Stimulated activated CD8-positive, alpha-beta memory T cell treated with anti-CD3 and anti-CD28 coated beads, Interleukin-4, amount 100 ng/mL, for 24 hours (primary cell): ENCODE data around the gene ERI2.
A peak's percentile ranks its signal among the peaks of the same experiment; 100 is the strongest.

ENCODE experiments used
- DNase-seq: peaks from one replicate; pipeline ENCODE4 v3.0.0-alpha.2; 2020; ENCODE audit warnings: low read depth

ERI2 gene, protein sequence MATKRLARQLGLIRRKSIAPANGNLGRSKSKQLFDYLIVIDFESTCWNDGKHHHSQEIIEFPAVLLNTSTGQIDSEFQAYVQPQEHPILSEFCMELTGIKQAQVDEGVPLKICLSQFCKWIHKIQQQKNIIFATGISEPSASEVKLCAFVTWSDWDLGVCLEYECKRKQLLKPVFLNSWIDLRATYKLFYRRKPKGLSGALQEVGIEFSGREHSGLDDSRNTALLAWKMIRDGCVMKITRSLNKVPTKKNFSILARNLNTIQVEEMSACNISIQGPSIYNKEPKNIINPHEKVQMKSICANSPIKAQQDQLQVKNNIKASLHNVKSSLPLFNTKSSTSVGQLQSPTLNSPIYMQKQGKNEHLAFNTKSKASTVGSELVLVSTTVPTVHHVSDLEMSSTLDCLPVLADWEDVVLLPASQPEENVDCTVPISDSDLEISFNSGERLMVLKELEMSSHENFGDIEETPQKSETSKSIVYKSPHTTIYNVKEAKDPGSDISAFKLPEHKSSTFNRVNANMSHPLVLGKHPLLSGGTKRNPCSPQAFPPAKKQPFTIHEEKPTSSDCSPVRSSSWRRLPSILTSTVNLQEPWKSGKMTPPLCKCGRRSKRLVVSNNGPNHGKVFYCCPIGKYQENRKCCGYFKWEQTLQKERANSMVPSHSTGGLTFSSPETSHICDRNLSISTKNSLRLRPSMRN

DNA sequence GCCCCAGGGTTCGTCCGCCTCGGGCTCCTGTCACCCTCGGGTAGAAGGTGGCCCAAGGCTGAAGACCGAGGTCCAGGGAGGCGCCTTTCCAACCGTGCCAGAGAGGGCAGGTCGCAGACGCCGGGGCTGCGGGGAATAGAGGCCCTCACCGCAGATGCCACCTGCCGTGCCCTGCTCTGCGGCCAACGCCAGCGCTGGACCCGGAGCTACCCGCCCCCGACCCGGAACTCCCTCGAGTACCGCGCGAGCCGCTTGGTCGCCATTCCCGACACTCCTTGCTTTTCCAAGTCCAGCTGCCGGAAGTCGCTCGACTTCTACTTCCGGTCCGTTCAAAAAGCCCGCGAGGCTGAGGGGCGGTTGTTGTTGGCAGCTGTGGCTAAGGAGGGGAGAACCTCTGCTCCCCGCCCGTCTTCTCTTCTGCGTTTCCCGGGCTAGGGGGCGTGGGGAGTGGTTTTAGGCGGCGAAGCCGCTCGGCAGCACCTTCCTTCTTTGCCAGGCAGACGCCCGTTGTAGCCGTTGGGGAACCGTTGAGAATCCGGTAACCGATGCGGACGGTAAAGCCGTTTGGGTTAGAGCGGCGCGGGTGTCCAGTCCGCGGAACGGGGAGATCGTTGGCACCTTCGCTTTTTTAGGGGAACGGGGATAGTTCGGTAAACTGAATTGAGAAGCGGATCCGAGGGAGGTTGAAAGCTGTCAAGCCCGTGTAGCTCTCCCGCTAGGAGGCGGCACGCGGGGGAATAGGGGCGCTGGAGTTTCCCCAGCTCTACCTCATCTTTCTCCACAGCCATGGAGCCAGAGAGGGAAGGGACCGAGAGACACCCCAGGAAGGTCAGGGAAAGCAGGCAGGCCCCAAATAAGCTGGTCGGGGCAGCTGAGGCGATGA lies at the start of gene ERI2, which contains the start of gene REXO5:
TSS of gene ERI2 (minus strand) at position 305 of the 883 bp plus-strand sequence. CDS start at position 263, 42 bp downstream.
TSS of gene REXO5 (plus strand) at position 360 of the 883 bp plus-strand sequence. CDS start at position 787, 427 bp downstream.
- peak; percentile 70 for DNase-seq

DNA sequence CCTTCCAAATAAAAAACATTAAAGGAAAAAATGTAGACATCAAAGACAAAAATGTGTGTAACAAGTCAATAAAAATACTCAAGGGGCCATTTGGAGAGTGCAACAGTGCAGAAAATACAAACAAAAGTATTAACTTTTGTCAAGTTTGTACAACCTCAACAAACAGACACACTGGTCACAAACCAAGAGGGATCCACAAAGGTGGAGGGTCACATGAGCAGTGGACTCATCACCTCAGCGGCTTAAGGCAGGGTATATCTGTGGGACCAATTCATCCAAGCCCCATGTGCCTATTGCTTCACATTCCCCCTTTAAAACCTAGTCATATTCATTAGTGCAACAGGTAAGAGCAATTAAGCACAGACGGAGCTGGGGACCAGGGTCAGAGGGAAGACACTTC lies 48.7 kb upstream of the ERI2 start:
- no peak for DNase-seq

DNA sequence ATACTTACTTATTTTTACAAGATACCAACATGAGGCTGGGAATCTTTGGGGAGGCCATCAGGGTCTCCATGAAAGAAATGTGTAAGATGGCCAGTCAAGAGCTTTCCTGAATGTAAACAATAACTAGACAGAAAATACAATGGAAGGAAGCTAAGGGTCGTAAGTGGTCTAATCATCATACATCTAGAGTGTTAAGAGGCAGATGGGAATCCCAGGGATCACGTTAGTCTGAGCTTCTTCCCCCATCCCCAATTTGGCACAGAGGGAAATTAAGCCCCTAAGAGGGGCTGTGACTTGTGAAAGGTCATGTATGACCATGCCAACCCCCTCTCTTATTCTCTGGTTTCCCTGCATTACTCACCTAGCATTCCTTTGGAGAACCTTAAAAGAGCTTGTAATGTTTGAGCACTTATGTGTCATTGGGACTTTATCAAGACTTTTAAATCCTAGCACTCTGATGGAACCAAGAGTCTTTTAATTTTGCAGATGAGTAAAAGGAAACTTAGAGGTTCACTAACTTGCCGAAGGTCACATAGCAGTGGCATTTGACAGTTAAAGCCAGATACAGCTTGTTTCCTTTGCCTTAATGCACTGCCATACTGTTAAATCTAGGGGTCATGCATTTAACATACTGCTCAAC lies 47.8 kb upstream of the ERI2 start:
- DNase-seq = no peak

DNA sequence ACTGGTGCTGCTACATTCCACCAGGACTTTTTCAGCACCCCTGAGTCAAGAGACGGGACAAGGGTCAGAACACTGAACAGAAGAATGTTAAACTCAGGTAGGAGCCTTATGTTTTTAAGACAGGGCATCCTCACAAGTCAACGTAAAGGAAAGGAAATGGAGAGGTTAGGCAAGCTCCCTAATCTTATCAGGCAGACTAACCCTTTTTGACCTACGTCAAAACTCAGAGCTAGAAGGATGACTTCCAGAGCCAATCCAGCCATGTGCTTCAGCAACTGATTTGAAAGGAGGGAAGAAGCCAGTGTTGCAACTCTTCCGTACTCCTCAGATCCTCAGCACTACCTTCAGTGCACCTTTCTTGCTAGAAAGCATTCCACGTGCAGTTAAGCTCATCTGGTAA lies 46.9 kb upstream of the ERI2 start:
- DNase-seq = no peak

DNA sequence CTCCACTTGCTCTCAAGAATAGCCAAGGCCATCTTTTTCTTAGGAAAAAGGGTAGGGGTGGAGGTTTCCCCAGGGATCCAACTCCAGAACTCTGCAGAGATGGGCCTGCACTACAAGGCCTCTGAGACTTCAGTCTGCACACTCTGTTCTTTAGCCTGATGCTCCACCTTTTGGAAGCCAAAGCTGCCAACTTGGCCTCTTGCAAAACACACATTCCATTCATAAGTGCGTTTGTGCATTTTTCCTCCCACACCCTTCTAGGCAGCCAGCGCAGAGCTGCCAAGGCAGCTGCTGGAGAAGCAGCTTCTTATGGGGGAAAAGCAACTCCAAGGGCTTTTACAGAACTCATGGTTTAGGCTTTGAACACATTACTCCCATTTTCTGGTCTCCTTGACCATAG lies 45.3 kb upstream of the ERI2 start:
- no peak for DNase-seq

DNA sequence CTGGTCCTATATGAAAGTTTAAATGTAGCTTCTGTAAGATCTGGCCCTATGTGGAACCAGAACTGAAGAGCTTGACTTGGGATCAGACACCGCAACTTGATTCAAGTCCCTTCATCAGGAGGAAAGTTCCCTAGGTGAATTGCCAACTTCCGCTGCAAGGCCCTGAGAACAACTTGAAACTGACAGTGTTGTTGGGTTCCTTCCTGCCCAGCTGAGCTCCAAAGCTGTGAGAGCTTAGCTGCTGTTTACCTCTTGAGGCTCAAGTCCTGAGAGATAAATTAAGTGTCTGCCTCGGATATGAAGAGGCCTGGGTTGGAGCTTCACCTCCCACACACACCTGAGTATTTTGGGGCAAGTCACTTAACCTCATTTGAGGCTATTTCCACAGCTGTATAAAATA lies 44.7 kb upstream of the ERI2 start:
- DNase-seq = no peak

DNA sequence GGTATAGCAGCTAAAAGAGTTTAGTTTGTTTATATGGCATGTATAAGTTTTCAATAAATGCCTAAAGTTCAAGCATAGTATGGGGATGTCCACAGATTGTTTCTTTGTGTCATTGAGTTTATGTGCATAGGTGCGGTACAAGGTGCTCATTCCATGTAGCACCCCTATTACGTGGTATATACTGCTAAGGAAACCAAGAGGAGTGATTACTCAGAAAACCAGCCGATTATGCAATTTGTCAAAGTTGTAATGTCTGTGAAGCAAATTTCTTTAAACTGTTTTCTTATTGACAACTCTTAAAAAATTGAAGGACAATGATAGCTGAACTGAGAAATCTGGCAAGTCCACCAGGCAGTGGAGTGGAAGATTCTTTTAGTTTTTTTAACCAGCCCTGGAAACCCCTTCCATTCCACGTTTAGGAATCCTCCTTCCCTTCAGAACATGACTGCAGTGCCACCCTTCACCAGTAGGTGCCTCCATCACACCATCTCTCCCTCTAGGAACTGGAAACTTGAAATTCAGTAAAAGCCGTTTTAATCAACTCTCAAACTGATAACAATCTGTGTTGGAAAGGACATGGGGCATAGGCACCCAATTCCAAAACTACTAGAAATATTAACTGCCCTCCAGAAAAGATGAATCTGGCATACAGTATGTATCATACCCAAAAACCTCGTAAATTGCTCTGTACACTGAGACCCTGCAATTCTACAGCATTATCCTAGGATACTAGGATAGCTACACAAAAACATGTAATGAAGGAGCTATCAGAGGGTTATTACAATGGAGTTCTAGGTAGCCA lies 43.5 kb upstream of the ERI2 start:
- DNase-seq = peak; percentile 44

DNA sequence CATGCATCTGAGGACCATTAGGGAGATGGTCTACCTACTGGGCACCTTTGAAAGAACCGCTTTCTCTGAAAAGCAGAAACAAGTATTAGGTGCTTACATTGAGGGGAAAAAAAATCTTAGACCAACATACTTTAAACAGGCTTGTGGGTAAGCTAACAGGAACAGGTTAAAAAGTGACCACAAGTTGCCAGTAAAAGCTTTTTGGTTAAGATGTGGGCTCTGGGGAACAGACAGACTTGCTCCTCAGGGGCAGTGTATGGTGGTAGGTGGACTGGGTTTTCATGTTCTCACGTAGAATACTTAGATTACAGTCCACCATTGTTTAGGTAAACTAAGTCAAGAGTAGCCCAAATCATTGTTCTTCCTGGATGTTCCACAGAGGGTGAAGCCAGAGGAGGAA lies 41.3 kb upstream of the ERI2 start:
- DNase-seq = no peak

DNA sequence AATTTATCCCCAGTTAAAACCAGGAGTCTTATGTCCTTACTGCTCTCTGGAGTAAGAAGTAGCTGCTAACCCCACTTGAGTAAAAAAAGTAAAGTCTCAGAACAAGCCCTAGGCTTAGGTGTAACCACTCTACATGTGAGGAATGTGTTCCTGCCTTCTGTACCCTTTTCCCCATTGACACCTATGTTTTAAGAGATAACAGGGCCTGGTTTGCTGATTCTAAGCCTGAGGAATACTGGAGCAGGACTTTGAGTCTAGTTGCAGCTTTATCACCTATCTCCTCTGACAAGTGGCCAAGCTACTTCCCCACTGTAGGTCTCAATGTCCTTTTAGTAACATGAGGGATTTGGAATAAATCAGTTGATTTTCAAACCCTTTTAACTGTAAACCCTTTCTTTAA lies 40.3 kb upstream of the ERI2 start:
- no peak for DNase-seq

DNA sequence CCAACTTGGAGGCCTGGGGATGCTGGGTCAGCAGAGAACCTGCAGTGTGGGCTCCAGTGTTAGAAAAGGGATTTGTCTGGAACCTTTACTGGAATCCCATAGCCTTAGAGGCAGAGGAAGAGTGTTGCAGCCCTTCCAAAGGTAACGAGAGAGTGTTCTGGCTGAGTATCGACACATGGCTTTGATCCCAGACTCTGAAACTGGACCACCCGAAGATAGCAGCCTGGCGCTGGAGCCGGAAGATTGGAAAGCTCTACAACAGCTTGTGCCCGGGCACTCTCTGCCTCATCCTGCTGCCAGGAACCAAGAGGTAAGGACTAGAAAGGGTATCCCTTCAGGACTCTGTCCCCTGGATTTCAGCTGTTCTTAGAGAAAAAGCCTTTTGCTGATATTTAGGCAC lies 39.8 kb upstream of the ERI2 start:
- no peak for DNase-seq

DNA sequence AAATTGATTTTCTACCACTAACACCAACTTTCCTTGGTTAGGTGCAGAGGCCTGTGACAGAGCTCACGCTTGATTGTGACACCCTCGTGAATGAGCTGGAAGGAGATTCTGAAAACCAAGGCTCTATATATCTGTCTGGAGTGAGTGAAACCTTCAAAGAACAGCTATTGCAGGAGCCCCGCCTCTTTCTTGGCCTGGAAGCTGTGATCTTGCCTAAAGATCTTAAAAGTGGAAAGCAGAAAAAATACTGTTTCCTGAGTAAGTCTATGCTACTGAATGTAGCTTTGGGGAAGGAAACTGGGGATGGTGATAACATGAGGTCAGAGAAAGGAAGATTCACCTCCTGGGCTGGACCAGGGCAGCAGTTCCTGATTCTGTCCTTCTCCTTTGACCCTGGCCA lies 38.3 kb upstream of the ERI2 start:
- no peak for DNase-seq

DNA sequence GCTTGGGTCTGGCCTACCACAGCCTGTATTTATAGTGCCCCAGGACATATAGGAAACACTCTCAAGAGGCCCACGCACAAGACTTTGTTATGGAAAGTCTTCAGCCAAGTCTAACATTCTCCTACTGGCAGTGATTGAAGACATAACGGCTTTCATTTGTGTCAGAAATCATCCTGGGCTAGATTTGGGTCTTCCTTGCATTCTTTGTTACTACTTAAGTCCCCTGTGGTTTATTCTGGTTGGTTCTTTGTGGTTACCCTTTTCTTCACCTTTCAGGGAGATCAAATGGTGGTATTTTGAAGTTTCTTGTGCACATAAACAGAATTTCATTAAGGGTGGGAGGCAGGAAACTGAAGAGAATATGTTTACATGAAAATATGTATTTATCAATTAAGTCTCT lies 37.8 kb upstream of the ERI2 start:
- DNase-seq = no peak

DNA sequence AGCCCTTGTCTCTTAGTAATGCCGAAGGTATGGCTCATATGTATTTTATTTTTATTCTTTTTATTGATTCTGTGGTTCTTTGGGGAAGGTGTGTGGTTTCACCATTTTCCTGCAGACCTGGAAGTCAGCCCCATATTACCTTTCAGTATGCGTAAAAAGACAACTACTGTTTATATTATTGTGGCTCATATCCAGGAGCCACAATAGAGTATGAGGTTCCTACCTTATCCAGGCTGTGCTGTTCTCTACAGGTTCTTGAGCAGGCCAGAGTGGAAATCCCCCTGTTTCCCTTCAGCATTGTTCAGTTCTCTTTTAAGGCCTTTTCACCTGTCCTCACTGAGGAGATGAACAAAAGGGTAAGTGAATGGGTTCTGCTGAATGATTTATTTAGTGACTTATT lies 33.2 kb upstream of the ERI2 start:
- DNase-seq = no peak

DNA sequence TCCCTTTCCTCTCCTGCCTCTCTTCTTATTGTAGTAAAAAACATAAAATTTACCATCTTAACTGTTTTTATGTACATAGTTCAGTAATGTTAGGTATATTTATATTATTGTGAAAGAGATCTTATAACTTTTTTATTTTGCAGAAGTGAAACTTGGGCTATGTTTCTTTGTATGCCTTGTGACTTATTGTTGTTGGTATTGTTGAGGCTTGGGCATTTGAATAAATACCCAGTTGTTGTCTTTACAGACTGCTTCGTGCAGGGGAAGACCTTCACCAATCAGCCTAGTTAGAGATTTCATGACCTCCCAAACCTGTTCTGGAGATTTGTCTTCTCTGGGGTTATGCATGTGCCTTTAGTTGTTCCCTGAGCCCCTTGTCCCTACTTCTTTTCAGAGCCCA lies 32.0 kb upstream of the ERI2 start:
- DNase-seq = no peak

DNA sequence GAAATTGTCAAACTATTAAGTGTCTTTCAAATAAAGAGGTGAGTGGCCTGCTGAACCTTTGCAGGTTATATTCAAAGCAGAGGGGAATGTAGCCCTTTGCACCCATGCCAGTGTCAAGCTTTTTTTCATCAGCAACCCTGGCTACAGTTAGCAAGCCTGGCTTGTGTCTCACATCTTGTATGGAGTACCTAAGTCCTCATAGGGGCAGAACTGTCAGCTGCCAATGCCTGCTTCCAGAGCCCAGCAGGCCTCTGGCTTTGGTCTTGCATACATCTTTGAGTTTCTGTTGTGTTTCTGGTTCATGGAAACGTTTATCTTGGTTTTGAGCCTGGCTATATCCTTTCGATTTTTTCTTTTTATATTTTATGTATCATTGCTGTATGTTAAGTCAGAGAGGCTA lies 26.8 kb upstream of the ERI2 start:
- no peak for DNase-seq

DNA sequence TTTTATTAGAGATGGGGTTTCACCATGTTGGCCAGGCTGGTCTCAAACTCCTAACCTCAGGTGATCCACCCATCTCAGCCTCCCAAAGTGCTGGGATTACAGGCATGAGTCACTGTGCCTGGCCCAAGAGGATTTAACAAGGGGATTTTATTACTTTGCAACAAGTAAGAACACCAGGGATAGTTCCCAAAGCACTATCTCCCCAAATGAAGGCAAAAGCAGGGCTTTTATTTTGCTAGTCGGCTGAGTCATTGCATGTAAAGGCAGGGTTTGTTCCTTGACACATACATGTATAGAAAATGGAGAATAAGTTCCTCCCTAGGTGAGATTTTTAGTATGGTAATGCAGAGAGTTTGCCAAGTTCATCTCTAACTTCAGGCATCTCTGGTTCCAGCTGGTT lies 24.1 kb upstream of the ERI2 start:
- DNase-seq = no peak

DNA sequence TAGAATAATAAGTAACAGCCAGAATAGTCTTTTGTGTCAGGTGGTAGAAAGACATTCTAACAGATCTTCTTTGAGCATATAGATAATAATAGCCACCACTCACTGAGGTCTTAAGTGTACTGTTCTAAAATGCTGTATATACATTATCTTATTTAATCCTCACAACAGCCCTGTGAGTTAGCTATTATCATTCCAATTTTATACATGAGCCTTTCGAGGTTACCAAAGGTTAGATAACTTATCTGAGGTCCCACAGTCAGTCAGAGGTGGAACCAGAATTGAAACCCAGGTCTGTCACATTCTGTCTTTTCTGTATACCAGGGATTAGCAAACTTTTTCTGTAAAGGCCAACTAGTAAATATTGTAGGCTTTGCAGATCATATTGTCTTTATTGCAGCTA lies 23.3 kb upstream of the ERI2 start:
- DNase-seq = no peak

DNA sequence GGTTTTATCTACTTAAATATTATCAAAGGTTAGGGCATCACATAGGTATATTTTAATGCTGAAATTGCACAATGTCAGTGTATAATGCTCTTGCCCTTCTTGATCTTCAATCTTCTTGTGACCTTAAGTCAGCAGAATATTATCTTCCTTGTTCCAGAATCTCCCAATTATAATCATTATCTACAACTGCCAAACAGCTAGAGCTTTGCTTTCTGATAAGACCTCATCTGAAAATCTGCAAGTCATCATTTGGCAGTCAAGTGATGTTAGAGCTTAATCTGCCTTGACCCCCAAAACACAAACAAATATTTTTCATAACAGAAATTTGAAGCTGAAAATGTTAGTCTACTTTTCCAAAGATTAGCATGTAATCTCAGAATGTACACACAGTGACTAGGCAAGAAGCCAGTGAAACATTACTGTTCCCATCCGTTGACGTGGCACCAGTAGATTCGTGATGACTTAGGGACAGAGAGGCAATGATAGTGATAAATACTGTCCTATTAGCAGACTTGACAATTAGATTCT lies 19.8 kb upstream of the ERI2 start:
- DNase-seq = no peak

DNA sequence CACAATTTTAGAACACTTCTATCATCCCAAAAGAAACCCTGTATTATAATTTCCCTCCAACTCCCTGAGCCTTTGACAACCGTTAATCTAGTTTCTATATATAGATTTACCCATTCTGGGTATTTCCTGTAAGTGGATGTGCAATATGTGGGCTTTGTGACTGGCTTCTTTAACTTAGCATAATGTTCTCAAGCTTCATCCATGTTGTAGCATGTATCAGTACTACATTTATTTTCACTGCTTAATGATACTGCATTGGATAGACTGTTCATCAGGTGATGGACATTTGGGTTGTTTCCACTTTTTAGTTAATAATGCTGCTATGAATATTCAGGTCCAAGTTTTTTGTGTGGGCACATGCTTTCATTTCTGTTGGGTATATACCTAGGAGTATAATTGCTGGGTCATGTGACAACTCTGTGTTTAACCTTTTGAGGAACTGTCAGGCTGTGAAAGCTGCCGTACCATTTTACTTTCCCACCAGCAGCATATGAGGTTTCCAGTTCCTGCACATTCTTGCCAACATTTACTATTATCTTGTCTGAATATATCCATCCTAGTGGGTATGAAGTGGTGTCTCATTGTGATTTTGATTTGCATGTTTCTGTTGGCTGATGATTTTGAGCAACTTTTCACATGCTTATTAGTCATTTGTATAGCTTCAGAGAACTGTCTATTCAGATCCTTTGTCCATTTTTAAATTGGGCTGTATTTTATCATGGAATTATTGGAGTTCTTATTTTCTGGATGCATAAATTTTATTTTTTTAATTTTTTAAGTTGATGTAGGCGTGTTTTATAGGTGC lies 16.5 kb upstream of the ERI2 start:
- no peak for DNase-seq

DNA sequence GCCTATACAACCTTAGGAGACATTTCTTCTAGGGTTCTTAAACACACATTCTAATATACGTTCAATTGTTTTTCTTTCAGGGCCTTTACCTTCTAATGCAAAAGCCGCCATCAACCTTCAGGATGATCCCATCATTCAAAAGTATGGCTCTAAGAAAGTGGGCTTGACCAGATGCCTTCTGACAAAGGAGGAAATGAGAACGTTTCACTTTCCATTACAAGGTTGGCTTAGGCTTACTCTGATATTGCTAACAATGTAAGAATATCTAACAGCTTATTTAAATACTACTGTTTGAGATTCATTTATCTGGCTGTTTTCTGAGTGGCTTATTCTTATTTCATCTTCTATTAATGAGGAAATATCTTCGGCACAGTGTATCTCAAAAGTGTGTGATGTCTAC lies 15.4 kb upstream of the ERI2 start:
- no peak for DNase-seq
